Kidney capillary endothelial cell (primary cell): ENCODE data around the gene NDST1.

Experiments
- DNase-seq: peaks from one replicate; pipeline ENCODE4 v3.0.0-alpha.2; 2018; ENCODE audit warnings: low spot score

NDST1 gene

GRCh38 chr5:150523472-150524350 is 15.8 kb downstream of the NDST1 start:
- no peak for DNase-seq

DNA sequence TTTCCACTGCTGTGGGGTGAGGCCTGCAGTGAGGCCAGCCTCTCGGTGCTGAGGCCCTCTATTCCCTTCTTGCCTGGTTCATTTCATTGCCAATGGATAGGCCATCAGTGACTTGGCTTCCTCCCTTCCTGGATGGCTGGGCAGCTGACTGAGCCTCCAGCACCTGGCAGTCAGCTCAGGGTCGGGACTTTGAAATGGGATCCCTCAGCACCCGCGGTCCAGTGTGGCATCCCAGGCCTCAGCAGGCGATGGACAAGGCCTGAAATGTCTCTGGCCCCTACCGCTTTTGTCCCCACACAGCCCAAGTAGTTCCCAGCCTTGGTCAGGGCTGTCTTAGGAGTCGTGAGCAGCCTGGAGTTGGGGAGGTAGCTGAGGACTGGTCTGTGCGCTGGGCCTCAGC is 17.2 kb downstream of the NDST1 start:
- DNase-seq = no peak

DNA sequence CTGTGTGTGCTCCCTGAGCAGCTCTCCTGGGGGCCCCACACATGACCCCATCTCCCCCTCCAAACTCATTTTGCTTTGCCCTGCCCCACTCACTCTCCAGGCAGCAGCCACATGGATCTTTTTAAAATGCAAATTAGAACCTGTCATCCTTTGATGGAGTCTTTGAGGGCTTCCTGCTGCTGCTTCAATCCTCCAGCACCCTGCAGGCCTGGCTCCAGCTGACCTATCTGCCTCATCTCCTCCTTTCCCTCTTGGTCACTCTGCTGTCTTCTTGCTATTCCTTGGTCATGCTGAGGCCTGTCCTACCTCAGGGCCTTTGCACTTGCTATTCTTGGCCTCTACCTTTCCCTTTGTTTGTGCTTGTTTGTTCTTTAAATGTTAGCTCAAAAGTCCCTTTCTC is 17.9 kb downstream of the NDST1 start:
- DNase-seq = no peak

GRCh38 chr5:150527038-150527437 is 19.1 kb downstream of the NDST1 start:
- no peak for DNase-seq

GRCh38 chr5:150527808-150528207 is 19.9 kb downstream of the NDST1 start:
- DNase-seq = no peak

DNA sequence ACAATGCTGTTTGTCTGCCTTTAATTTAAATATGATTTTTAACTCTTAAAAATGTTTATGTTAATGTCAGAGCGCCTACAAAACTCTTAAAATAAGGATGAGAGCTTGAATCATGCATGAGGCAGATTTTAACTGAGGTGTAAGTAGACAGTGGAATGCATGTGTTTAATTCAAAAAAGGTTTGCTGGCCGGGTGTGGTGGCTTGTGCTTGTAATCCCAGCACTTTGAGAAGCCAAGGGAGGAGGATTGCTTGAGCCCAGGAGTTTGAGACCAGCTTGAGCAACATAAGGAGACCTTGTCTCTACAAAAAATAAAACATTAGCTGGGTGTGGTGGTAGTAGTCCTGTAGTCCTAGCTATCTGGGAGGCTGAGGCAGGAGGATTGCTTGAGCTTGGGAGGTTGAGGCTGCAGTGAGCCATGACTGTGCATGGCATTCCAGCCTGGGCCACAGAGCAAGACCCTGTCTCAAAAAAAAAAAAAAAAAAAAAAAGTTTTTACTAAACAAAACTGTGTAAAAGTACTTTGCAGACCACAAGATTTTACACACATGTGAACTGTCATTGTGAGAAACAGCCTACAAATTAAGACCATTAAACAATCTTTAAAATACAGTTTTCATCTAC is 21.1 kb downstream of the NDST1 start:
- DNase-seq = no peak

GRCh38 chr5:150529555-150529954 is 21.6 kb downstream of the NDST1 start:
- no peak for DNase-seq

- DNase-seq = no peak
These were observed 22.5 kb downstream of the NDST1 start for GRCh38 chr5:150530423-150530822.

- no peak for DNase-seq
These were observed 23.1 kb downstream of the NDST1 start for GRCh38 chr5:150530951-150531588.

DNA sequence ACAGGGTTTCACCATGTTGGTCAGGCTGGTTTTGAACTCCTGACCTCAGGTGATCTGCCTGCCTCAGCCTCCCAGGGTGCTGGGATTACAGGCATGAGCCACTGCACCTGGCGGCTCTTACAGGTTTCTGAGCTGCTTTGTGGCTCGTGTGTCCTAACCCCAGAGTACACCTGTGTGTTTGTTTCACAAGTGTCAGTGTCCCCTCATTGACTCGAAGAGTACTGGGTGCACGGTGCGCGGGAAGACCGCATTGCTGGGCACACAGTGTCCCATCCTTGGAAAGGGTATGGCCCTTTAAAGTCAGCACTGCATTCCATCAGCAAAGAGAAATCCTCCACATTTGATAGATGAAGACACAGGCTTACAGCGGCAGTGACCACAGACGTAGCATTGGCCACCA is 23.8 kb downstream of the NDST1 start:
- no peak for DNase-seq

- DNase-seq = no peak
These were observed 24.2 kb downstream of the NDST1 start for GRCh38 chr5:150532151-150532550.

GRCh38 chr5:150532996-150533395 is 25.1 kb downstream of the NDST1 start:
- no peak for DNase-seq

DNA sequence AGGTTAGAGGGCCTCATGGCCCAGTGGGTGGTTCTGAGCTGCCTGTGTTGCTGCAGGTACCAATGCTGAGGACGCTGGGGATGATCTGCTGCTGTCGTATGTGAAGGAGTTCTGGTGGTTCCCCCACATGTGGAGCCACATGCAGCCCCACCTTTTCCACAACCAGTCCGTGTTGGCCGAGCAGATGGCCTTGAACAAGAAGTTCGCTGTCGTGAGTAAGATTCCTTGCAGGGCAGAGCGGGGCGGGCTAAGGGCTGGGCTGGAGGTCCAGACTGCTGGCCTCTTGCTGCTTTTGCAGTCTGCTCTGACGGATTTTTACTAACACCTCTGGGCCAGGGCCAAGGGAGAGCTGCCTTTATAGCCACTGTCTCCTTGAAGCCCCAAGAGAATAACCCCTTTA is 26.9 kb downstream of the NDST1 start:
- no peak for DNase-seq

- DNase-seq = no peak
These were observed 27.7 kb downstream of the NDST1 start for GRCh38 chr5:150535611-150536010.

DNA sequence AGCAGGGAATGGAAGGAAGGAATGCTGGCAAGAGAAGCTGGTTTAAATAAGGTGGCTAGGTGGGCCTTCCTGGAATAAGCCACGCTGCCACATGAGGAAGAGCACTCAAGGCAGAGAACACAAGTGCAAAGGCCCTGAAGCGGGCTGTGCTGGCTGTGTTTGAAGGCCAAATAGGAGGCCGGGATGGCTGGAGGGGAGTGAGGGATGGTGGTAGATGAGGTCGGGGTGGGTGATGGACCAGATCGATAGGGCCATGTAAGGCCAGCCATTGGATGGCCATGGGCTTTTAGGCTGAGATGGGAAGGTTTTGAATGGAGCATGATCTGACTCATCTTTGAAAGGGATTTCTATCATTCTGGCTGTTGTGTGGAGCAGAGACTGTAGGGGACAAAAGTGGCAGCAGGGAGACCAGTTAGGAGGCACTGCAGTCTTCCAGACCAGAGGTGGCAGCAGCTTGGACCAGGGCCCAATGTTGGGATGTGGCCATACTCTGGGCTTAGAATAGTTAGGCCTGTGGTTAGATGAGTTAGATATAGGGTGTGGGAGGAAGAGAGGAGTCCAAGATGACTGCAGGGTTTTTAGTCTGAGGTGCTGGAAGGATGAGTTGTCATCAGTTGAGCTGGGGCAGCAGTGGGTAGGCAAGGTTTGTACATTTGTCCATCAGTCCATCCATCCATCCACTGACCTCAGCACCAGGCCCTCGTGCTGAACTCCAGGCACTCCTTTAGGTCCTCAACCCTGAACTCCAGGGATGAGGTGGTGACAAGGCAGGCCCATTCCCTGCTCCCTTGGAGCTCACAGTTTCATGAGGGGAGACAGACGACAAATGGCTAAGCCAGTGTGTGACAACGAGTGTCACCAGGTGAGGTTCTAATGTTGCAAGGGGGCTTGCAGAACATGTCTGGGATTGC is 30.3 kb downstream of the NDST1 start:
- DNase-seq = no peak

DNA sequence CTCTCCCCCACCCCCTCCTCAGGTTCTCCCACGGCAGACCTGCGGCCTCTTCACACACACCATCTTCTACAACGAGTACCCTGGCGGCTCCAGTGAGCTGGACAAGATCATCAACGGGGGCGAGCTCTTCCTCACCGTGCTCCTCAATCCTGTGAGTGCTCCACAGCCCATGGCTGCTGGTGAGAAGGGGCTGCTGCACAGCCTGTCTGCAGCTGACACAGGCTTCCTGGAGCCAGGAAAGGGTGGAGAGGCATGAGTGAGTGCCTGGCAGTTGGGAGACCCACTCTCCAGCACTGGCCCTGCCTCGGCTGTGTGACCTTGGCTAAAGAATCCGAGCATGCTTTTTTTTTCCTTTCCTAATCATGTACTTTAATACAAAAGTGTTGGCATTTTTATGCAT is 31.3 kb downstream of the NDST1 start:
- no peak for DNase-seq

GRCh38 chr5:150540042-150540441 is 32.1 kb downstream of the NDST1 start:
- no peak for DNase-seq

GRCh38 chr5:150540615-150541396 is 32.9 kb downstream of the NDST1 start:
- DNase-seq = peak; percentile 66

DNA sequence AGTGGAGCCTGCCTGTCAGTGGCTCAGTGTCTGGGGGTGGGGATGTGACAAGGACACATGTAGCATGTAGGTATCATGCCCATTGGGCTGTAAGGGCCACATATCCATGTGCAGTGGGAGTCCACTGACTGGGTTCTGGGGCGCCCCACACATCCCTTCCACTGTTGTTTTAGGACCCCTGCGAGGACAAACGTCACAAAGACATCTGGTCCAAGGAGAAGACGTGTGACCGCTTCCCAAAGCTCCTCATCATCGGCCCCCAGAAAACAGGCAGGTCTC is 33.4 kb downstream of the NDST1 start:
- DNase-seq = no peak

DNA sequence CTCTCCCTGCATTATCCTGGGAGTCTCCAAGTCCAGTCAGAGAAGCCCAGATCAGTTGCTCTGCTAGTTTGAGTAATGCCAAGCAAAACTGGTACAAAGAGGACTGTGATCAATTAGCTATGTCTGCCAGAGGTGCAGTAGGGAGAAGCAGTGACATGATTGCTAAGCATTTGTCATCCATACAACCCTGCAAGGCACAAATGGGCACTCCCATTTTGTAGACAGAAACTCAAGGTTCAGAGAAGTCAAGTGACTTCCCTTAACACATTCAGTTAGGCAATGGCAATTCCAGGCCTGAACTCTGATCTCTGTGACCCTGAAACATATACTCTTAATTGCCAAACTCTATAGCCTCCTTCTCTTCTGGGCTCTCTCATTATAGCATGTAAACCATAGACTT is 34.0 kb downstream of the NDST1 start:
- DNase-seq = no peak

DNA sequence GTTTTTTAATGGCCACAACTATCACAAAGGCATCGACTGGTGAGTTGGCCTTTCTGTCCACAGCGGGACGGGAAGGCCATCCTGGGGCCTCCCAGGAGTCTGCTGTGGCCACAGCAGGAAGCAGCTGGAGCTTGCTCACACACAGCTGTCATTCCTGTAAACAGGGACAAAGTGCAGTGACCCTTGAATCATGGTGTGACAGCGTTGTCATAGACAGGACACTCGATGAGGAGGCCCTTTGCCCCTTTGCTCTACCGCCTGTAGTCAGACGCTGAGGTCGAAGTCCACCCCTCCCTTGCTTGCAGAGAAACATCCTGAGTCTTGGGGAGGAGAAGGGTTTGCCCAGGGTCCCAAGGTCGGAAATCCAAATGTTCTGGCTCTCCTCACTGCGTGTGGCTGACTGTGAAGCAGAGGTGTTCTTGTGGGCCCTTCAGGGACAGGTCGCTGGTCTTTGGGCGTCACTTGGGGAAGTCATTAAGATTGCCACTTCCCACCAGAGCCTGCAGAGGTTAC is 35.1 kb downstream of the NDST1 start:
- peak; percentile 86 for DNase-seq
